ENCODE data around the gene TTC7B. TPM values are rescaled to one million over a fixed set of nuclear protein-coding genes. Genes with fewer than 3 reads are reported as not detected.

Gene TTC7B
- total and polyA plus RNA-seq, 2 donors (not counting 1 experiment from before 2014, with no cell fraction given): 0.36 to 3.2 TPM

DNA sequence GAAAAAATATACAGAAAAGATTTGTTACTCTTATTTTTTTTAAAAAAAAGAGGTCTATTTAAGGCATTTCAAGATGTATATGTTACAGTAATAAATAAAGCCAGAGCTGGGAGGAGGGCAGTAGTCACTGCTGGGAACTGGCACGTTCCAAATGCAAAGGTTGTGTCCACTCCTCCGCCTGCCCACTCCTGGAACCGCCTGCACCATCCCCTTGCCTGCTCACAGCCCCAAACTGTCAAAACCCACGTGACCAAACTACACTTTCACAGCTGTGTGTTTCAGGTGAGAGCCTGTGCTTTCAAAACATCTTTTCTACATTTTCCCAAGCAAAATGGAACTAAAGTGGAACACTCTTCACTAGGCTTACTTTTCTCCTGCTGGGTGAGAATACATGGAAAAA is 160.4 kb downstream of the TTC7B start:
- Mint-ChIP-seq H3K4me1 (no peaks in the 10 kb centered on the region), H3K27ac (no peak overlapping the region), H3K27me3 (peaks cover 6% of the 10 kb centered on the region), H3K9me3 (ENCODE audit: insufficient read depth) (no peaks in the 10 kb centered on the region), H3K4me3 (no peak overlapping the region)
- Histone ChIP-seq H3K4me1 (ENCODE audit: control insufficient read depth in 2 of 2, insufficient read depth in 2 of 2, low read length in 2 of 2) (no peaks in the 10 kb centered on the region), H3K9me3 (ENCODE audit: control extremely low read depth in 1 of 3, control insufficient read depth in 2 of 3, insufficient read depth in 1 of 3, low read length in 2 of 3) (no peaks in the 10 kb centered on the region), H3K9ac (ENCODE audit: low read length) (no peak overlapping the region), H2AFZ (ENCODE audit: insufficient read depth, low read depth, low read length, poor library complexity, severe bottlenecking) (no peak overlapping the region), H3K4me3 (ENCODE audit: control extremely low read depth in 1 of 5, extremely low read depth in 1 of 5, insufficient read depth in 1 of 5, low read depth in 2 of 5, low read length in 4 of 5) (no peak overlapping the region), H3K36me3 (replicated peaks in 1 of 2; ENCODE audit: control extremely low read depth in 1 of 2, control insufficient read depth in 1 of 2, extremely low read depth in 1 of 2, insufficient read depth in 2 of 2, low read length in 1 of 2) (no peaks in the 10 kb centered on the region), H3K27ac (ENCODE audit: low read length in 2 of 2) (no peak overlapping the region), H4K20me1 (ENCODE audit: control insufficient read depth, insufficient read depth, low read length, poor library complexity, severe bottlenecking) (no peaks in the 10 kb centered on the region), H3K79me2 (ENCODE audit: control insufficient read depth, insufficient read depth, low read length) (no peaks in the 10 kb centered on the region), H3K27me3 (replicated peaks in 1 of 4; ENCODE audit: control extremely low read depth in 1 of 4, control insufficient read depth in 3 of 4, insufficient read depth in 4 of 4, low read length in 3 of 4) (peaks cover 0 to 2% (median 0%) of the 10 kb centered on the region in 4 experiments), H3K4me2 (replicated peaks; ENCODE audit: low read depth, low read length, poor library complexity, severe bottlenecking) (no peak overlapping the region)
- ATAC-seq (ENCODE audit: low read depth) (no peak), DNase-seq (no peak)
- ChIA-PET POLR2A (no interaction called here), CTCF (no interaction called here)
- TF ChIP-seq, protein P1, sequence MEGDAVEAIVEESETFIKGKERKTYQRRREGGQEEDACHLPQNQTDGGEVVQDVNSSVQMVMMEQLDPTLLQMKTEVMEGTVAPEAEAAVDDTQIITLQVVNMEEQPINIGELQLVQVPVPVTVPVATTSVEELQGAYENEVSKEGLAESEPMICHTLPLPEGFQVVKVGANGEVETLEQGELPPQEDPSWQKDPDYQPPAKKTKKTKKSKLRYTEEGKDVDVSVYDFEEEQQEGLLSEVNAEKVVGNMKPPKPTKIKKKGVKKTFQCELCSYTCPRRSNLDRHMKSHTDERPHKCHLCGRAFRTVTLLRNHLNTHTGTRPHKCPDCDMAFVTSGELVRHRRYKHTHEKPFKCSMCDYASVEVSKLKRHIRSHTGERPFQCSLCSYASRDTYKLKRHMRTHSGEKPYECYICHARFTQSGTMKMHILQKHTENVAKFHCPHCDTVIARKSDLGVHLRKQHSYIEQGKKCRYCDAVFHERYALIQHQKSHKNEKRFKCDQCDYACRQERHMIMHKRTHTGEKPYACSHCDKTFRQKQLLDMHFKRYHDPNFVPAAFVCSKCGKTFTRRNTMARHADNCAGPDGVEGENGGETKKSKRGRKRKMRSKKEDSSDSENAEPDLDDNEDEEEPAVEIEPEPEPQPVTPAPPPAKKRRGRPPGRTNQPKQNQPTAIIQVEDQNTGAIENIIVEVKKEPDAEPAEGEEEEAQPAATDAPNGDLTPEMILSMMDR (IDR thresholded peaks at IDR 0.05): no peak
- TF ChIP-seq EZH2 (IDR thresholded peaks at IDR 0.05; ENCODE audit: borderline replicate concordance, insufficient read depth, low read depth, low read length, poor library complexity, severe bottlenecking): no peak
- intact Hi-C loops (cut with micrococcal nuclease): no loop called here
- WGBS (ENCODE audit: insufficient coverage): 72% methylated on average over 2 of the region's 4 CpGs

DNA sequence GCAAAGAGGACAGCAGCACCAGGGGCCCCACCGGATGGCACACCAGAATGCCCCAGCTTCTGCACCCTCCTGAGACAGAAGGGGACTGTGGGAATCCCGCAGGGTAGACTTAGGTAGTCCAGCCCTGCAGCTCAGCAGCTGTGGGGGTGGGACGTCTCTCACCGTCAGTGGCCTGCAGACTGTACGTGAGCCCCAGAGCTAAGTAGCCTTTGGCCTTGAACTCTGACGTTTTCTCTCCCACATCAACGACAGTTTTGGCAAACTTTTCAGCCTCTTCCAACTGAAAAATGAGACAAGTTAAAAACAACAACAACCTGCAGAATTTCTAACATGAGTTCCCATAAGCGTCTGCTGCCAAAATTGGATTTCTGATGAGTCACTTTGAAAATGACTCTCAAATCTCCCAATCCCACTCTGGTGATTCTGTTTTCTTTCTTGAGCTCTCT is 161.4 kb downstream of the TTC7B start:
- TF ChIP-seq, protein P1 (IDR thresholded peaks at IDR 0.05): no peak
- TF ChIP-seq EZH2 (IDR thresholded peaks at IDR 0.05; ENCODE audit: borderline replicate concordance, insufficient read depth, low read depth, low read length, poor library complexity, severe bottlenecking): no peak
- H3K27me3 ChIP-seq (replicated peaks in 1 of 4; ENCODE audit: control extremely low read depth in 1 of 4, control insufficient read depth in 3 of 4, insufficient read depth in 4 of 4, low read length in 3 of 4): peaks cover 0 to 2% (median 0%) of the 10 kb centered on the region in 4 experiments
- H2AFZ ChIP-seq (ENCODE audit: insufficient read depth, low read depth, low read length, poor library complexity, severe bottlenecking): no peak overlapping the region
- H3K36me3 ChIP-seq (replicated peaks in 1 of 2; ENCODE audit: control extremely low read depth in 1 of 2, control insufficient read depth in 1 of 2, extremely low read depth in 1 of 2, insufficient read depth in 2 of 2, low read length in 1 of 2): no peaks in the 10 kb centered on the region
- ATAC-seq (ENCODE audit: low read depth): no peak
- POLR2A ChIA-PET: no interaction called here
- WGBS (ENCODE audit: insufficient coverage): 91% methylated on average over 8 of the region's 8 CpGs
- Mint-ChIP-seq H3K4me3 (no peak overlapping the region), H3K9me3 (ENCODE audit: insufficient read depth) (no peaks in the 10 kb centered on the region), H3K4me1 (no peaks in the 10 kb centered on the region), H3K27me3 (peaks cover 10% of the 10 kb centered on the region), H3K27ac (no peak overlapping the region)
- DNase-seq: no peak
- H4K20me1 ChIP-seq (ENCODE audit: control insufficient read depth, insufficient read depth, low read length, poor library complexity, severe bottlenecking): no peaks in the 10 kb centered on the region
- H3K4me2 ChIP-seq (replicated peaks; ENCODE audit: low read depth, low read length, poor library complexity, severe bottlenecking): no peak overlapping the region
- H3K79me2 ChIP-seq (ENCODE audit: control insufficient read depth, insufficient read depth, low read length): no peaks in the 10 kb centered on the region
- no peak overlapping the region for H3K4me3 ChIP-seq (ENCODE audit: control extremely low read depth in 1 of 5, extremely low read depth in 1 of 5, insufficient read depth in 1 of 5, low read depth in 2 of 5, low read length in 4 of 5)
- H3K9me3 ChIP-seq (ENCODE audit: control extremely low read depth in 1 of 3, control insufficient read depth in 2 of 3, insufficient read depth in 1 of 3, low read length in 2 of 3): no peaks in the 10 kb centered on the region
- intact Hi-C loops (cut with micrococcal nuclease): no loop called here
- H3K9ac ChIP-seq (ENCODE audit: low read length): no peak overlapping the region
- H3K27ac ChIP-seq (ENCODE audit: low read length in 2 of 2): no peak overlapping the region
- CTCF ChIA-PET: no interaction called here
- no peaks in the 10 kb centered on the region for H3K4me1 ChIP-seq (ENCODE audit: control insufficient read depth in 2 of 2, insufficient read depth in 2 of 2, low read length in 2 of 2)
